C4-2B (cell line): ENCODE measurements around the gene TSSK3.

Source experiments
- H3K27ac ChIP-seq: fragments of 450-650 bp; 2 replicates; pipeline ENCODE4 v1.5.1; 2017
- ZFX ChIP-seq: fragments of 450-650 bp; IDR thresholded peaks from 2 replicates; pipeline ENCODE4 v1.6.1; 2017
- TF ChIP-seq, protein P1 (sequence below): fragments of 450-650 bp; conservative IDR thresholded peaks from 2 replicates; pipeline ENCODE4 v1.5.1; 2017; ENCODE audit warnings: mild to moderate bottlenecking

The TSSK3 gene, protein sequence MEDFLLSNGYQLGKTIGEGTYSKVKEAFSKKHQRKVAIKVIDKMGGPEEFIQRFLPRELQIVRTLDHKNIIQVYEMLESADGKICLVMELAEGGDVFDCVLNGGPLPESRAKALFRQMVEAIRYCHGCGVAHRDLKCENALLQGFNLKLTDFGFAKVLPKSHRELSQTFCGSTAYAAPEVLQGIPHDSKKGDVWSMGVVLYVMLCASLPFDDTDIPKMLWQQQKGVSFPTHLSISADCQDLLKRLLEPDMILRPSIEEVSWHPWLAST

DNA sequence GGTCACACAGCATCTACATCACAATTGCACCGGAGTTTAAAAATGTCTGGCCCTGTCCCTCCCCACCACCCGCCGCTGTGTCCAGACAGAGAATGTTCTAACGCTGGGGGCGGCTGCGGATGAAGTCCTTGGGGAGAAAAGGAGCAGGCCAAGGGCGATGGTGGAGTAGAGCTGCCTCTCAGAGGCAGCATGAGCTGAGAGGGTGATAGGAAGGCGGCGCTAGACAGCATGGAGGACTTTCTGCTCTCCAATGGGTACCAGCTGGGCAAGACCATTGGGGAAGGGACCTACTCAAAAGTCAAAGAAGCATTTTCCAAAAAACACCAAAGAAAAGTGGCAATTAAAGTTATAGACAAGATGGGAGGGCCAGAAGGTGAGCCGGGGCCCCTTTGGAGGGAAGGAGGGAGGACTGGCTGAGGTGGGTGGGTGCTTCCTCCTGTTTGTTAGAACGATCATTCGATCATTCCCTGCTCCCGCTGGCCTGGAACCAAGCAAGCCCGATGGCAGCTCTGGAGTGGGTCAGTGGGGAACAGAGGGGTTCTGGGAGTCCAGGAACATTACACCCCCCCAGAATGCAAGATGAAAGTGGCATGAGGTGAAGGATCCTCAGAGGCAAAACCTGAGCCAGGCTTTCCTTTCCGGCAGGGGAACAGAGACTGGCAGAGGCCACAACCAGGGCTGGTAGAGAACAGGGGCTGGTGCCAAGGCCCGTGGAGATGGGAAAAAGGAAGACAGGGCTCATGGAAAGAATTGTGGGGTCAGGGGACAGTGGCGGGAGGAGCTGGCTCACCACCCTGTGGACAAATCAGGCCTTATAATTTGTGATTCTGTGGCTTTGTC is at the start of gene TSSK3, which contains the start of gene FAM229A:
TSS of gene TSSK3 (plus strand) at position 66 of the 840 bp plus-strand sequence. CDS start at position 229, 163 bp downstream.
TSS of gene FAM229A (minus strand) at position 12 of the 840 bp plus-strand sequence. CDS start 394 bp downstream, outside the sequence.
- no peak within 1 kb of the TSS for H3K27ac ChIP-seq
- TF ChIP-seq ZFX, result no peak
- TF ChIP-seq, protein P1, sequence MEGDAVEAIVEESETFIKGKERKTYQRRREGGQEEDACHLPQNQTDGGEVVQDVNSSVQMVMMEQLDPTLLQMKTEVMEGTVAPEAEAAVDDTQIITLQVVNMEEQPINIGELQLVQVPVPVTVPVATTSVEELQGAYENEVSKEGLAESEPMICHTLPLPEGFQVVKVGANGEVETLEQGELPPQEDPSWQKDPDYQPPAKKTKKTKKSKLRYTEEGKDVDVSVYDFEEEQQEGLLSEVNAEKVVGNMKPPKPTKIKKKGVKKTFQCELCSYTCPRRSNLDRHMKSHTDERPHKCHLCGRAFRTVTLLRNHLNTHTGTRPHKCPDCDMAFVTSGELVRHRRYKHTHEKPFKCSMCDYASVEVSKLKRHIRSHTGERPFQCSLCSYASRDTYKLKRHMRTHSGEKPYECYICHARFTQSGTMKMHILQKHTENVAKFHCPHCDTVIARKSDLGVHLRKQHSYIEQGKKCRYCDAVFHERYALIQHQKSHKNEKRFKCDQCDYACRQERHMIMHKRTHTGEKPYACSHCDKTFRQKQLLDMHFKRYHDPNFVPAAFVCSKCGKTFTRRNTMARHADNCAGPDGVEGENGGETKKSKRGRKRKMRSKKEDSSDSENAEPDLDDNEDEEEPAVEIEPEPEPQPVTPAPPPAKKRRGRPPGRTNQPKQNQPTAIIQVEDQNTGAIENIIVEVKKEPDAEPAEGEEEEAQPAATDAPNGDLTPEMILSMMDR, result no peak

DNA sequence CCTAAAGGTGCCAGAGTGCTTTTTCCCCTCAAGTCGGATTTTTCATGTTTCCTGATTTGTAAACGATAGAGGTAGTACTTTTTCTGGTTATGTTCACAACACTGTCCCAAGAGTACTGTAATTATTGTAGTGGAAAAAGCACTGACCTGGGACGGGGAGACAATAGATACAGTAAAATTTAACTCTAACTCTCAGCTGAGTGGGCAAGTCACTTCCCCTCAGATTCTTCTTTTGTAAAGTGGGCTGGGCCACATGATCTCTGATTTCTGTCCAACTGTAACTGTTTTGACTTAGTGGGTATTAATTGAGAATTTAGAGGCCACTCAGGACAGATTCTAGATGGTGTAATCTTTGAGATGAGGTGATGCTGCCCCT is 45.4 kb upstream of the TSSK3 start:
- H3K27ac ChIP-seq, result peak overlapping the region; percentile 71
- TF ChIP-seq, protein P1, result no peak
- TF ChIP-seq ZFX, result no peak

DNA sequence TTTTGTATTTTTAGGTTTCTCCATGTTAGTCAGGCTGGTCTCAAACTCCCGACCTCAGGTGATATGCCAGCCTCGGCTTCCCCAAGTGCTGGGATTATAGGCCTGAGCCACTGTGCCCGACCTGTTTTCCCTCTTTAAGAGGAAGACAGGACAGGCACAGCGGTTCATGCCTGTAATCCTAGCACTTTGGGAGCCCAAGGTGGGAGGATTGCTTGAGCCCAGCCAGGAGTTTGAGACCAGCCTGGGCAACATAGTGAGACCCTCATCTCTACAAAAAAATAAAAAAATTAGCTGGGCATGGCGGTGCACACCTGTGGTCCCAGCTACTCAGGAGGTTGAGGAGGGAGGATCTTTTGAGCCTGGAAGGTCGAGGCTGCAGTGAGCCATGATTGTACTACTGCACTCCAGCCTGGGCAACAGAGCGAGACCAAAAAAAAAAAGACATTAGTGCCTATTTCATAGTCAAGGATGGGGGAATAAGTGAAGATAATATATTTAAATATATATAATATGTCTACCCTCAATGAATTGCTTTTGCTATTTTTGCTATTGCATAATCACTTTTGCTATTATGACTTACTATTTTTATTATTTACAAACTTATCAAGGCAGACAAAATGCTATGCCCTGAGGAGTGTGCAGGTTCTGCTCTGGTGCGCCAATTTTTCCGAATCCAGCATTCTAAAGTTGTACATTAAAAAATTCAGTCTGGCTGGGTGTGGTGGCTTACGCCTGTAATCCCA is 44.0 kb upstream of the TSSK3 start:
- TF ChIP-seq, protein P1, result no peak
- no peak for TF ChIP-seq ZFX
- H3K27ac ChIP-seq, result no peak overlapping the region

DNA sequence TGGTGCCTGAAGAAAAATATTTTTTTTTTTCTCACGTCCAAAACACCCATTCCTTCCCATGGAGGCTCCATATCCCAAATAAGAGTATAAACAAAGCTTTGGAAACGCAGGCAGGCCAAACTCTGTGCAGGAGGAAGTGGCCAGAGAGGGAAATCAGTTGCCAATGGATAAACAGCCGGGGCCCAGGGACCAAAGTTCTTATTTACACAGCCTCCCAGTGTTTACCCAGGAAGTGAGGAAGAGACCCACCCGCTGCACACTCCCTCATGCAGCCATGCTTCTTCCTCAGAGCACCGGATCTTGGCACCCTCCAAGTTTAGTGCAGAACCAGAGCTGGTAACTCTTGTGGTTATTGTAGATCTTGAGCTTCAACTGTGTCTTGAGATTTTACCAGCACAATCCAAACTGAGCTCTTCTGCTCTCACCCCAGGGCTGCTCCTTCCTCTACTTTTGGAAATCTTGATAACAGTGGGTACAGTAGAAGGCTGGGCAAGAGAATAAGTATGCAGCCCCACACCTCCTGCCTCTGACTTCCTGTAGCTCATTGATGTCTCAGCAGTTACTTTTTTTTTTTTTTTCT is 40.5 kb upstream of the TSSK3 start:
- no peak for TF ChIP-seq ZFX
- TF ChIP-seq, protein P1, result no peak
- peak overlapping the region; percentile 88 for H3K27ac ChIP-seq

DNA sequence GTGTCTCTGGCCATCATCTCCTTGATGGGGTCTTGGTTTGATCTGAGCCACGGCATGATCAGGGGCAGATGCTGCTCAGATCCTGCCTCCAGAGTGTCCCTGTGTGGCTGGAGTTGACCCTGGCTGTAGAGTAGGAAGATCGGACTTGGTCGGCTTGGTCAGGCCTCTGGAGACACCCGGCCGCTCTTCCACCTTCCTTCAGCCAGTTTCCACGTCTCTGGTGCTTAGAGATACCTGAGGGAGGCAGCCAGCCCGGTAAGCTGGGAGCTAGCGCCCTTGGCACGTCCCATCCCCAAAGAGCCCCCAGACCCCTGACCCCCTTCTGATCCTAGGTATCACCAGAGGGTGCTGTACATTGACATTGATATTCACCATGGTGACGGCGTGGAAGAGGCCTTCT is 35.1 kb upstream of the TSSK3 start:
- H3K27ac ChIP-seq, result no peak overlapping the region
- TF ChIP-seq ZFX, result no peak
- TF ChIP-seq, protein P1, result no peak

DNA sequence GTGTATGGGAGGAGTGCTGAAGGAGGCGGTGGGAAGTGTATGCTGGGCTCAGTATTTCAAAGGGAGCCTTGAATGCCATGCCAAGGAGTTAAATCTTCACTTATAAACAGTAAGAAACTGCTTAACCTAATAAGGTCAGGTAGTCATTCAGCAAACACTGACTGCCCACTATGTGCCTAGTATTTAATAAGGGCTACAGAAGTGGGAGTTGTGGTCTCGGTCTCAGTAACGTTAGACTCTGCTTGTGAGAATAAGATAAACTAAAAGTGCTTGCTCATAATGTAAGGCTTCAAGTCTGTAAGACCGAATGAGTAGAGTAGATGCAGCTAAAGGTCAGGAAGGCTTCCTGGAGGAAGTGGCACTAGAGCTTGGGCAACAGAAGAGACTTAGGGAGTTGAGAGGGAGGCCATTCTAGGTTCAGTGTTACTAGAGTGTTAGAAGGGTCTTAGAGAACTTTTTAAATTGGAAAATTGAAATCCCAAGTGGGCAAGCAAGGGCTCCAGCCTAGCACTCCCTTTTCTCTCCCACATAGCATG is 32.3 kb upstream of the TSSK3 start:
- H3K27ac ChIP-seq, result no peak overlapping the region
- no peak for TF ChIP-seq ZFX
- TF ChIP-seq, protein P1, result no peak
